SK-N-MC (cell line): ENCODE measurements around the gene NAPSA.

Experiments used
- DNase-seq: peaks from one replicate; pipeline ENCODE4 v3.0.0-alpha.2; 2011; ENCODE audit warnings: low read depth, low spot score
- H3K27ac ChIP-seq: fragments of 200-600 bp; sonication (generic); 2 replicates; pipeline ENCODE4 v1.5.1; 2016; ENCODE audit warnings: mixed run types
- H3K36me3 ChIP-seq: fragments of 200-600 bp; sonication (generic); 2 replicates; pipeline ENCODE4 v1.6.1; 2017; ENCODE audit warnings: antibody characterized with exemption, low read length, mixed read lengths; ENCODE audit not compliant: insufficient read depth
- H3K4me3 ChIP-seq: fragments of 200-600 bp; sonication (generic); 2 replicates; pipeline ENCODE4 v1.5.1; 2016
- H3K9ac ChIP-seq: fragments of 200-600 bp; sonication (generic); 2 replicates; pipeline ENCODE4 v1.8.0; 2017; ENCODE audit warnings: mixed run types, mixed read lengths; ENCODE audit not compliant: insufficient read length
- H3K9me3 ChIP-seq: fragments of 200-600 bp; sonication (generic); 2 replicates; pipeline ENCODE4 v1.6.1; 2017; ENCODE audit warnings: low read depth, mild to moderate bottlenecking, antibody characterized with exemption, low read length, moderate library complexity, mixed read lengths
- EZH2 ChIP-seq: fragments of 200-600 bp; sonication (generic); IDR thresholded peaks from one replicate; pipeline ENCODE4 v1.6.1; 2017; ENCODE audit warnings: antibody characterized with exemption
- FOXP2 ChIP-seq: optimal IDR thresholded peaks from 2 replicates; pipeline ENCODE3; 2011; ENCODE audit warnings: mild to moderate bottlenecking, moderate library complexity; ENCODE audit not compliant: insufficient read depth; ENCODE audit errors: extremely low read length, control extremely low read depth
- POLR2AphosphoS5 ChIP-seq: IDR thresholded peaks from 2 replicates; pipeline ENCODE4 v1.6.1; 2012; ENCODE audit warnings: mild to moderate bottlenecking, low read depth, low read length, borderline replicate concordance

The NAPSA gene

GRCh38 chr19:50329146-50329925, 36.1 kb downstream of the NAPSA start, which contains the start of gene KCNC3:
TSS of gene KCNC3 (minus strand) at chr19:50329377. CDS start at chr19:50329082, 295 bp downstream.
- H3K9me3 ChIP-seq = no peaks in the 10 kb centered on the region
- no peak within 1 kb of the TSS for H3K9ac ChIP-seq
- no peak for TF ChIP-seq EZH2
- no peak for TF ChIP-seq FOXP2
- TF ChIP-seq POLR2AphosphoS5 = no peak
- H3K36me3 ChIP-seq = no peaks in the 10 kb centered on the region
- H3K27ac ChIP-seq = no peak within 1 kb of the TSS; the same call in 1 of the 2 replicates
- peak; percentile 10 for DNase-seq
- H3K4me3 ChIP-seq = peak within 1 kb of the TSS; percentile 68

GRCh38 chr19:50328873-50329145, 36.6 kb downstream of the NAPSA start:
- TF ChIP-seq FOXP2 (no peak), POLR2AphosphoS5 (no peak), EZH2 (no peak)
- Histone ChIP-seq H3K9me3 (no peaks in the 10 kb centered on the region), H3K36me3 (no peaks in the 10 kb centered on the region), H3K4me3 (no peak overlapping the region), H3K9ac (no peak overlapping the region), H3K27ac (no peak overlapping the region)
- no peak for DNase-seq

GRCh38 chr19:50328224-50328872, 37.1 kb downstream of the NAPSA start:
- no peak for DNase-seq
- no peak overlapping the region for H3K27ac ChIP-seq
- no peak overlapping the region for H3K9ac ChIP-seq
- no peaks in the 10 kb centered on the region for H3K9me3 ChIP-seq
- TF ChIP-seq FOXP2 = no peak
- no peak for TF ChIP-seq POLR2AphosphoS5
- TF ChIP-seq EZH2 = no peak
- H3K36me3 ChIP-seq = no peaks in the 10 kb centered on the region
- peak overlapping the region; percentile 54; the same call in 1 of the 2 replicates for H3K4me3 ChIP-seq

- no peak overlapping the region for H3K27ac ChIP-seq
- DNase-seq = no peak
Observed at GRCh38 chr19:50327461-50328223, 37.8 kb downstream of the NAPSA start.

GRCh38 chr19:50327013-50327412, 38.4 kb downstream of the NAPSA start:
- no peak for DNase-seq
- no peak for TF ChIP-seq POLR2AphosphoS5
- TF ChIP-seq EZH2 = no peak
- TF ChIP-seq FOXP2 = no peak
- Histone ChIP-seq H3K9ac (no peak overlapping the region), H3K4me3 (no peak overlapping the region), H3K9me3 (no peaks in the 10 kb centered on the region), H3K27ac (no peak overlapping the region), H3K36me3 (no peaks in the 10 kb centered on the region)

More at GRCh38 chr19:50327461-50328223, 37.8 kb downstream of the NAPSA start:
- H3K4me3 ChIP-seq = no peak overlapping the region
- no peaks in the 10 kb centered on the region for H3K36me3 ChIP-seq
- TF ChIP-seq FOXP2 (no peak), POLR2AphosphoS5 (no peak), EZH2 (no peak)
- H3K9ac ChIP-seq = no peak overlapping the region
- no peaks in the 10 kb centered on the region for H3K9me3 ChIP-seq

- Histone ChIP-seq H3K9ac (no peak overlapping the region), H3K27ac (no peak overlapping the region)
- TF ChIP-seq EZH2 (no peak), FOXP2 (no peak), POLR2AphosphoS5 (no peak)
Observed at GRCh38 chr19:50326101-50326664, 39.3 kb downstream of the NAPSA start.

GRCh38 chr19:50325310-50326100, 39.9 kb downstream of the NAPSA start:
- Histone ChIP-seq H3K4me3 (no peak overlapping the region; the same call in 1 of the 2 replicates), H3K9ac (no peak overlapping the region), H3K36me3 (no peaks in the 10 kb centered on the region), H3K9me3 (no peaks in the 10 kb centered on the region), H3K27ac (no peak overlapping the region)
- DNase-seq = no peak
- TF ChIP-seq FOXP2 (no peak), EZH2 (no peak), POLR2AphosphoS5 (no peak)

More at GRCh38 chr19:50326101-50326664, 39.3 kb downstream of the NAPSA start:
- H3K36me3 ChIP-seq = no peaks in the 10 kb centered on the region
- no peaks in the 10 kb centered on the region for H3K9me3 ChIP-seq
- no peak for DNase-seq
- no peak overlapping the region for H3K4me3 ChIP-seq

GRCh38 chr19:50324331-50324730, 41.1 kb downstream of the NAPSA start:
- DNase-seq = no peak
- no peak for TF ChIP-seq POLR2AphosphoS5
- no peak overlapping the region for H3K27ac ChIP-seq
- no peaks in the 10 kb centered on the region for H3K9me3 ChIP-seq
- no peaks in the 10 kb centered on the region for H3K36me3 ChIP-seq
- H3K9ac ChIP-seq = no peak overlapping the region
- no peak overlapping the region for H3K4me3 ChIP-seq
